Endothelial cell of hepatic sinusoid (primary cell): ENCODE results near the gene BCL7A.
"Not testable (repeated sequence)": the region's sequence is repeated elsewhere in the genome, so short reads cannot be mapped to it uniquely, and the experiment has no call there.

ENCODE experiments used
- in situ Hi-C: cut with HindIII; loops from 2 replicates; pipeline ENCODE4 v1.10.0; 2017; ENCODE audit warnings: low sequenced_read_pairs

BCL7A gene

GRCh38 chr12:122021822-122022392 is at the start of gene BCL7A:
BCL7A (plus strand) TSS chr12:122021884; CDS start chr12:122022092, 208 bp downstream.
- in situ Hi-C loops = no loop called here

- in situ Hi-C loops = no loop called here
These were observed 47.4 kb upstream of the BCL7A start for GRCh38 chr12:121974026-121974985.

GRCh38 chr12:121975021-121975420 is 46.7 kb upstream of the BCL7A start:
- in situ Hi-C loops = no loop called here

- in situ Hi-C loops = no loop called here
These were observed 44.7 kb upstream of the BCL7A start for GRCh38 chr12:121976950-121977349.

- in situ Hi-C loops = no loop called here
These were observed 41.3 kb upstream of the BCL7A start for GRCh38 chr12:121980191-121980891.

GRCh38 chr12:121980892-121981272 is 40.8 kb upstream of the BCL7A start:
- in situ Hi-C loops = no loop called here

GRCh38 chr12:121981456-121981855 is 40.2 kb upstream of the BCL7A start:
- in situ Hi-C loops = no loop called here

GRCh38 chr12:121982950-121983349 is 38.7 kb upstream of the BCL7A start:
- in situ Hi-C loops = no loop called here

GRCh38 chr12:121983536-121984210 is 38.0 kb upstream of the BCL7A start:
- in situ Hi-C loops = no loop called here

- in situ Hi-C loops = no loop called here
These were observed 35.0 kb upstream of the BCL7A start for GRCh38 chr12:121986489-121987245.

- in situ Hi-C loops = not testable (repeated sequence)
These were observed 33.2 kb upstream of the BCL7A start for GRCh38 chr12:121988519-121988918.

- in situ Hi-C loops = no loop called here
These were observed 32.2 kb upstream of the BCL7A start for GRCh38 chr12:121989276-121990113.

- in situ Hi-C loops = no loop called here
These were observed 31.5 kb upstream of the BCL7A start for GRCh38 chr12:121990114-121990647.

GRCh38 chr12:121990692-121991603 is 30.7 kb upstream of the BCL7A start:
- in situ Hi-C loops = no loop called here

- in situ Hi-C loops = no loop called here
These were observed 29.4 kb upstream of the BCL7A start for GRCh38 chr12:121992059-121992879.

GRCh38 chr12:121996050-121996944 is 25.4 kb upstream of the BCL7A start:
- in situ Hi-C loops = loop anchor here (5.0 kb wide), 1 partner anchor 121 kb away; no protein-coding TSS in a partner anchor
